IMR-90 (cell line): Measurements from ENCODE around the gene SLC27A6. TPM values are rescaled to one million over a fixed set of nuclear protein-coding genes. Genes with fewer than 3 reads are reported as not detected.

Experiments
- ATAC-seq: fragments of 200-7000 bp; cut with Tn5 transposase; 2 replicates; pipeline ENCODE4 v1.9.1; 2020; ENCODE audit warnings: low read depth, mild to moderate bottlenecking, moderate library complexity
- BruUV-seq: library from RNA; stranded (reverse); fragments of 400-500 nt; replicated peaks from 2 replicates; lab custom pipeline; 2021; lab: Mats Ljungman, UMichigan
- CTCF ChIA-PET: fragments of 300-600 bp; formaldehyde crosslinking; extraction: SDS; loops from one replicate; lab custom pipeline; 2021; ENCODE audit warnings: antibody characterized with exemption; lab: Yijun Ruan, JAX
- POLR2A ChIA-PET: fragments of 300-600 bp; sonication (Branson Sonifier 250); formaldehyde crosslinking; loops from one replicate; lab custom pipeline; 2022; ENCODE audit warnings: antibody characterized with exemption; ENCODE audit not compliant: unreplicated experiment; lab: Charles Lee
- DNase-seq: peaks from one replicate; pipeline ENCODE4 v3.0.0; 2013
- H2AFZ ChIP-seq: replicated peaks from 2 replicates; pipeline ENCODE3; 2013; ENCODE audit warnings: low read length, mild to moderate bottlenecking; ENCODE audit not compliant: poor library complexity
- H2AK5ac ChIP-seq: 2 replicates; pipeline ENCODE4 v1.6.1; 2013; ENCODE audit warnings: low read depth, low read length, inconsistent platforms
- H2AK9ac ChIP-seq: replicated peaks from 2 replicates; pipeline ENCODE3; 2013; ENCODE audit warnings: mild to moderate bottlenecking, low read depth, low read length, moderate library complexity; ENCODE audit not compliant: poor library complexity
- H2BK120ac ChIP-seq: 2 replicates; pipeline ENCODE4 v1.6.1; 2013; ENCODE audit warnings: low read depth, low read length, inconsistent platforms
- H2BK15ac ChIP-seq: 3 replicates; pipeline ENCODE4 v1.6.1; 2013; ENCODE audit warnings: low read depth, low read length, inconsistent platforms
- H2BK20ac ChIP-seq: 2 replicates; pipeline ENCODE4 v1.6.1; 2013; ENCODE audit warnings: low read depth, mild to moderate bottlenecking, inconsistent platforms, low read length, moderate library complexity
- H2BK5ac ChIP-seq: 2 replicates; pipeline ENCODE4 v1.6.1; 2013; ENCODE audit warnings: mild to moderate bottlenecking, low read depth, low read length, inconsistent platforms; ENCODE audit not compliant: poor library complexity, severe bottlenecking
- H3K14ac ChIP-seq: replicated peaks from 2 replicates; pipeline ENCODE4 v1.6.1; 2013; ENCODE audit warnings: low read depth, low read length, inconsistent platforms
- H3K18ac ChIP-seq: 2 replicates; pipeline ENCODE4 v1.6.1; 2013; ENCODE audit warnings: low read depth, low read length, control low read depth
- H3K23ac ChIP-seq: 2 replicates; pipeline ENCODE4 v1.6.1; 2013; ENCODE audit warnings: low read depth, low read length, inconsistent platforms
- H3K27ac ChIP-seq: 2 replicates; pipeline ENCODE4 v1.5.1; 2013; ENCODE audit warnings: mild to moderate bottlenecking, control low read depth, low read length; ENCODE audit not compliant: insufficient read depth
- H3K27me3 ChIP-seq: 2 replicates; pipeline ENCODE4 v1.6.1; 2013; ENCODE audit warnings: low read length; ENCODE audit not compliant: control insufficient read depth, insufficient read depth
- H3K36me3 ChIP-seq: 2 replicates; pipeline ENCODE4 v1.6.1; 2013; ENCODE audit warnings: low read length, mixed read lengths; ENCODE audit not compliant: control insufficient read depth, insufficient read depth
- H3K4ac ChIP-seq: 2 replicates; pipeline ENCODE4 v1.6.1; 2013; ENCODE audit warnings: low read depth, low read length, inconsistent platforms
- H3K4me1 ChIP-seq: 2 replicates; pipeline ENCODE4 v1.6.1; 2013; ENCODE audit warnings: low read length, mixed read lengths; ENCODE audit not compliant: control insufficient read depth, insufficient read depth
- H3K4me2 ChIP-seq: 2 replicates; pipeline ENCODE4 v1.6.1; 2013; ENCODE audit warnings: low read depth, mild to moderate bottlenecking, control low read depth, low read length, moderate library complexity
- H3K4me3 ChIP-seq: 2 replicates; pipeline ENCODE4 v1.5.1; 2013; ENCODE audit warnings: low read depth, mild to moderate bottlenecking, control low read depth, low read length, moderate library complexity; ENCODE audit not compliant: insufficient read depth
- H3K56ac ChIP-seq: 2 replicates; pipeline ENCODE4 v1.6.1; 2013; ENCODE audit warnings: low read length, inconsistent platforms; ENCODE audit not compliant: insufficient read depth; ENCODE audit errors: extremely low read depth
- H3K79me1 ChIP-seq, 2 experiments: 2 replicates each; pipeline ENCODE4 v1.6.1; 2013; ENCODE audit warnings: low read length in 2 of 2, inconsistent platforms in 1 of 2, low read depth in 1 of 2
- H3K9ac ChIP-seq: 2 replicates; pipeline ENCODE4 v1.6.1; 2013; ENCODE audit warnings: low read depth, low read length, control low read depth
- H3K9me1 ChIP-seq: 2 replicates; pipeline ENCODE4 v1.6.1; 2013; ENCODE audit warnings: low read length, inconsistent platforms; ENCODE audit not compliant: insufficient read depth
- H3K9me3 ChIP-seq: 2 replicates; pipeline ENCODE4 v1.6.1; 2013; ENCODE audit warnings: low read length; ENCODE audit not compliant: control insufficient read depth, insufficient read depth
- H4K20me1 ChIP-seq: 2 replicates; pipeline ENCODE4 v1.6.1; 2013; ENCODE audit warnings: low read length, inconsistent platforms; ENCODE audit not compliant: insufficient read depth
- H4K5ac ChIP-seq: 2 replicates; pipeline ENCODE4 v1.6.1; 2013; ENCODE audit warnings: mild to moderate bottlenecking, low read depth, low read length, control low read depth
- H4K8ac ChIP-seq, 2 experiments: 2 replicates each; pipeline ENCODE4 v1.6.1; 2013; ENCODE audit warnings: low read depth in 2 of 2, low read length in 2 of 2, control low read depth in 1 of 2, inconsistent platforms in 1 of 2
- H4K91ac ChIP-seq: 2 replicates; pipeline ENCODE4 v1.6.1; 2013; ENCODE audit warnings: low read depth, low read length, inconsistent platforms; ENCODE audit not compliant: insufficient read depth
- MAFK ChIP-seq: IDR thresholded peaks from 2 replicates; pipeline ENCODE4 v1.6.1; 2012; ENCODE audit warnings: low read depth, low read length, improper control_type of control experiment
- WGBS, 2 experiments: methylation state at CpG; one replicate each; pipeline versions ENCODE4 v1.1.5 to v1.1.7; 2013; ENCODE audit warnings: missing lambda C conversion rate in 2 of 2; ENCODE audit not compliant: insufficient read length in 1 of 2; ENCODE audit errors: extremely low coverage in 2 of 2; 5-methylcytosine and 5-hydroxymethylcytosine counted together
- dilution Hi-C: fragments of 300-500 bp; cut with HindIII; formaldehyde crosslinking; loops from one replicate; pipeline ENCODE4 v1.14.3; 2018; ENCODE audit warnings: low sequenced_read_pairs; ENCODE audit not compliant: unreplicated experiment
- in situ Hi-C: fragments of 300-500 bp; cut with MboI; formaldehyde crosslinking; loops from 3 replicates; pipeline ENCODE4 v1.14.3; 2019; ENCODE audit warnings: low sequenced_read_pairs, inconsistent platforms, mixed read lengths
- intact Hi-C: fragments of 100-400 bp; cut with micrococcal nuclease; formaldehyde crosslinking; loops from 2 replicates; pipeline ENCODE4 v1.10.0; 2022
- polyA plus RNA-seq, 3 experiments: library from polyadenylated mRNA; depleted of rRNA; stranded (reverse); fragments of >200 nt; gene quantifications; 2 replicates each; pipeline ENCODE4 v1.2.3, GENCODE V29; 2012; ENCODE audit warnings: low replicate concordance in 1 of 3
- total RNA-seq: library from RNA; depleted of rRNA; stranded (reverse); fragments of >200 nt; gene quantifications from 2 replicates; pipeline ENCODE4 v1.2.3, GENCODE V29; 2012

SLC27A6 gene
- total and polyA plus RNA-seq, 2 of the 4 experiments (the other 2 are of a cell fraction), result under 0.01 to 0.02 TPM

DNA sequence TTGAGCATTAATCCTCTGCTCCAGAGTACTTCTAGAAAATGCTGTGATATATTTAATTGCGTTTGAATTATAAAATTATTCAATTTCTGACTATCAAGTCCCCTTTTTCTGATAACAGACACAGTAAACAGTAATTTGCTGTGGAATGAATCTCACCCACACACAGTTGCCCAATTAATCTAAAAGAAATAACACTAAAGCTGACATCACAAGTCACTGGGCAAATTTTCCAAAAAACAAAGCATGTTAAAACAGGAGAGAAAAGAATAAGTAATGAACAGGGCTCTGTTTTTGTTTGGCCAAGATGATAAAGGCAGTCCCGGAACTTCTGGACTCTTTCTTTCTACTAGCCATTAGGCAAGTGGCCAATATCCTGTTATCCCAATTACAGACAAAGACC is 56.5 kb downstream of the SLC27A6 start:
- Histone ChIP-seq H3K36me3 (no peaks in the 10 kb centered on the region), H4K8ac (no peak overlapping the region), H2BK20ac (no peak overlapping the region), H2AK9ac (no peak overlapping the region), H3K79me1 (no peaks in the 10 kb centered on the region), H3K27me3 (no peaks in the 10 kb centered on the region; the same call in 1 of the 2 replicates), H4K91ac (no peak overlapping the region), H3K14ac (no peak overlapping the region), H3K9ac (no peak overlapping the region), H3K4me3 (no peak overlapping the region), H4K20me1 (no peaks in the 10 kb centered on the region), H2AK5ac (no peak overlapping the region), H2BK5ac (no peak overlapping the region), H3K56ac (no peak overlapping the region), H2AFZ (no peak overlapping the region), H4K5ac (no peak overlapping the region), H2BK120ac (no peak overlapping the region), H3K27ac (no peak overlapping the region), H3K4me1 (no peaks in the 10 kb centered on the region), H3K18ac (no peak overlapping the region), H3K9me3 (no peaks in the 10 kb centered on the region), H3K4ac (no peak overlapping the region), H2BK15ac (no peak overlapping the region), H3K4me2 (no peak overlapping the region), H3K23ac (no peak overlapping the region), H3K9me1 (no peaks in the 10 kb centered on the region)
- dilution Hi-C loops, result no loop called here
- BruUV-seq, result no TSS peak
- WGBS, 2 experiments, result no CpG with 5 or more reads among the region's 2 CpGs
- DNase-seq, result no peak
- CTCF ChIA-PET, result no interaction called here
- intact Hi-C loops, result no loop called here
- no peak for ATAC-seq
- in situ Hi-C loops, result loop anchor here (25.0 kb wide), 1 partner anchor 109 kb away; no protein-coding TSS in a partner anchor
- POLR2A ChIA-PET, result no interaction called here
- TF ChIP-seq MAFK, result no peak
